Natural killer cell (primary cell): ENCODE results near the gene PTCHD1. TPM values are rescaled to one million over a fixed set of nuclear protein-coding genes. Genes with fewer than 3 reads are reported as not detected.
A peak's percentile ranks its signal among the peaks of the same experiment; 100 is the strongest.

Experiments used
- ATAC-seq, 3 donors: fragments of 150-1000 bp in 2 of 3; fragments of 200-7000 bp in 1 of 3; cut with Tn5 transposase; 1 replicate in 1 of 3; 2 replicates in 2 of 3; pipeline ENCODE4 v1.10.0; 2021; ENCODE audit warnings: mild to moderate bottlenecking in 2 of 3, moderate library complexity in 2 of 3
- DNase-seq, 2 donors: peaks; one replicate each; pipeline versions ENCODE4 v3.0.0 to v3.0.0-alpha.2; 2013 to 2021; ENCODE audit warnings: mixed read lengths in 1 of 2
- H3K27ac ChIP-seq: one replicate; pipeline ENCODE4 v1.5.1; 2013; ENCODE audit warnings: mild to moderate bottlenecking, low read length
- H3K27me3 ChIP-seq: one replicate; pipeline ENCODE4 v1.6.1; 2013; ENCODE audit warnings: low read length; ENCODE audit not compliant: control insufficient read depth, insufficient read depth
- H3K36me3 ChIP-seq: one replicate; pipeline ENCODE4 v1.6.1; 2013; ENCODE audit warnings: low read length; ENCODE audit not compliant: control insufficient read depth, insufficient read depth
- H3K4me1 ChIP-seq: one replicate; pipeline ENCODE4 v1.6.1; 2013; ENCODE audit warnings: low read length; ENCODE audit not compliant: control insufficient read depth, insufficient read depth
- H3K4me3 ChIP-seq: one replicate; pipeline ENCODE4 v1.5.1; 2013; ENCODE audit warnings: low read length
- H3K9me3 ChIP-seq: one replicate; pipeline ENCODE4 v1.6.1; 2013; ENCODE audit warnings: low read length; ENCODE audit not compliant: control insufficient read depth, insufficient read depth
- H3K27ac Mint-ChIP-seq, 2 donors: one replicate each; pipeline ENCODE4 v1.8.0; 2022; ENCODE audit warnings: mild to moderate bottlenecking in 2 of 2, mixed read lengths in 2 of 2, moderate library complexity in 1 of 2
- H3K27me3 Mint-ChIP-seq, 2 donors: one replicate each; pipeline ENCODE4 v1.8.0; 2022; ENCODE audit warnings: low read depth in 2 of 2, mixed read lengths in 2 of 2
- H3K36me3 Mint-ChIP-seq: one replicate; pipeline ENCODE4 v1.8.0; 2022; ENCODE audit warnings: mixed read lengths
- H3K4me1 Mint-ChIP-seq, 2 donors: one replicate each; pipeline ENCODE4 v1.8.0; 2022; ENCODE audit warnings: mixed read lengths in 2 of 2
- H3K4me3 Mint-ChIP-seq: one replicate; pipeline ENCODE4 v1.8.0; 2022; ENCODE audit warnings: mild to moderate bottlenecking, moderate library complexity, mixed read lengths
- H3K9me3 Mint-ChIP-seq, 2 donors: one replicate each; pipeline ENCODE4 v1.8.0; 2022; ENCODE audit warnings: mixed read lengths in 2 of 2
- CTCF ChIP-seq: fragments of 200-600 bp; IDR thresholded peaks from one replicate; pipeline ENCODE4 v1.8.0; 2022; ENCODE audit warnings: antibody characterized with exemption
- WGBS: methylation state at CpG from one replicate; pipeline ENCODE4 v1.1.7; 2013; ENCODE audit warnings: missing lambda C conversion rate; ENCODE audit not compliant: insufficient coverage; 5-methylcytosine and 5-hydroxymethylcytosine counted together
- intact Hi-C: fragments of 100-400 bp; cut with micrococcal nuclease; formaldehyde crosslinking; loops from one replicate; pipeline ENCODE4 v1.14.2; 2022
- total RNA-seq, 4 donors: library from RNA; stranded (reverse); fragments of 120-200 nt in 1 of 4; gene quantifications; one replicate each; pipeline versions ENCODE4 v1.2.3 to v1.2.4, GENCODE V29; 2013 to 2022

Gene PTCHD1
- total RNA-seq, 3 donors from 2014 or later (not counting 1 experiment from before 2014, with no cell fraction given): not detected

- 22% methylated on average over 14 of the region's 19 CpGs for WGBS
- Histone ChIP-seq H3K27me3 (no peaks in the 10 kb centered on the region), H3K36me3 (no peaks in the 10 kb centered on the region), H3K27ac (no peak overlapping the region), H3K4me3 (no peak overlapping the region), H3K9me3 (no peaks in the 10 kb centered on the region), H3K4me1 (no peaks in the 10 kb centered on the region)
- ATAC-seq: no peak
- Mint-ChIP-seq H3K36me3 (no peaks in the 10 kb centered on the region), H3K27ac (no peak overlapping the region), H3K4me1 (peaks cover 0 to 7% of the 10 kb centered on the region in 2 donors), H3K4me3 (peak overlapping the region; percentile 2), H3K9me3 (no peaks in the 10 kb centered on the region), H3K27me3 (peaks cover 0 to 27% of the 10 kb centered on the region in 2 donors)
- DNase-seq: no peak
- intact Hi-C loops: no loop called here
- no peak for TF ChIP-seq CTCF
These were observed 46.7 kb downstream of the PTCHD1 start for GRCh38 chrX:23381099-23382087.

- Mint-ChIP-seq H3K36me3 (no peaks in the 10 kb centered on the region), H3K27me3 (peaks cover 0 to 19% of the 10 kb centered on the region in 2 donors), H3K4me3 (no peak overlapping the region), H3K27ac (no peak overlapping the region), H3K9me3 (no peaks in the 10 kb centered on the region), H3K4me1 (peaks cover 0 to 7% of the 10 kb centered on the region in 2 donors)
- 100% methylated on average over 3 of the region's 5 CpGs for WGBS
- Histone ChIP-seq H3K36me3 (no peaks in the 10 kb centered on the region), H3K4me3 (no peak overlapping the region), H3K4me1 (no peaks in the 10 kb centered on the region), H3K27ac (no peak overlapping the region), H3K9me3 (no peaks in the 10 kb centered on the region), H3K27me3 (no peaks in the 10 kb centered on the region)
- intact Hi-C loops: no loop called here
- TF ChIP-seq CTCF: no peak
- ATAC-seq: no peak
- DNase-seq: no peak
These were observed 47.9 kb downstream of the PTCHD1 start for GRCh38 chrX:23382572-23382971.

- peaks cover 0 to 7% of the 10 kb centered on the region in 2 donors for H3K4me1 Mint-ChIP-seq
- no peak overlapping the region for H3K4me3 Mint-ChIP-seq
- no peaks in the 10 kb centered on the region for H3K36me3 Mint-ChIP-seq
- Histone ChIP-seq H3K4me3 (no peak overlapping the region), H3K9me3 (no peaks in the 10 kb centered on the region), H3K36me3 (no peaks in the 10 kb centered on the region), H3K27me3 (no peaks in the 10 kb centered on the region), H3K4me1 (no peaks in the 10 kb centered on the region), H3K27ac (no peak overlapping the region)
- TF ChIP-seq CTCF: no peak
- peaks cover 0 to 19% of the 10 kb centered on the region in 2 donors for H3K27me3 Mint-ChIP-seq
- no peak overlapping the region for H3K27ac Mint-ChIP-seq
- no peaks in the 10 kb centered on the region for H3K9me3 Mint-ChIP-seq
- ATAC-seq (no peak), DNase-seq (no peak)
- no CpG with 5 or more reads among the region's 2 CpGs for WGBS
- intact Hi-C loops: no loop called here
These were observed 48.8 kb downstream of the PTCHD1 start for GRCh38 chrX:23383411-23383810.
